HepG2 (cell line): Measurements from ENCODE around the gene LIFR. TPM values are rescaled to one million over a fixed set of nuclear protein-coding genes. Genes with fewer than 3 reads are reported as not detected.
A peak's percentile ranks its signal among the peaks of the same experiment; 100 is the strongest.

Experiments
- ARHGAP35 ChIP-seq: sonication (generic); formaldehyde crosslinking; IDR thresholded peaks from 2 replicates; pipeline ENCODE4 v1.9.0; 2022; ENCODE audit warnings: mild to moderate bottlenecking, inconsistent platforms, moderate library complexity, missing genetic modification reagents, borderline replicate concordance
- ARNTL ChIP-seq: sonication (generic); formaldehyde crosslinking; IDR thresholded peaks from 2 replicates; pipeline ENCODE4 v1.4.0; 2020; ENCODE audit warnings: mild to moderate bottlenecking, missing genetic modification reagents
- ATF7 ChIP-seq, 2 experiments: fragments of 450-650 bp in 1 of 2; sonication (generic) in 1 of 2; formaldehyde crosslinking in 1 of 2; IDR thresholded peaks; 2 replicates each; pipeline versions ENCODE4 v1.4.0 to v1.6.1; 2016 to 2020; ENCODE audit warnings: antibody characterized with exemption in 1 of 2, mild to moderate bottlenecking in 1 of 2, missing genetic modification reagents in 1 of 2
- BRCA1 ChIP-seq: sonication (generic); formaldehyde crosslinking; IDR thresholded peaks from 2 replicates; pipeline ENCODE4 v1.4.0; 2020; ENCODE audit warnings: missing genetic modification reagents
- FOXK2 ChIP-seq: fragments of 450-650 bp; IDR thresholded peaks from 2 replicates; pipeline ENCODE4 v1.6.1; 2016
- FOXP1 ChIP-seq, 2 experiments: fragments of 450-650 bp in 1 of 2; IDR thresholded peaks; 2 replicates each; pipeline ENCODE4 v1.6.1; 2017 to 2018; ENCODE audit warnings: antibody characterized with exemption in 1 of 2
- MED13 ChIP-seq: sonication (generic); formaldehyde crosslinking; IDR thresholded peaks from 2 replicates; pipeline ENCODE4 v1.5.0; 2020; ENCODE audit warnings: missing genetic modification reagents
- MXI1 ChIP-seq: IDR thresholded peaks from 3 replicates; pipeline ENCODE4 v1.6.1; 2012; ENCODE audit warnings: low read depth, low read length, inconsistent platforms, borderline replicate concordance
- PRMT3 ChIP-seq: sonication (generic); formaldehyde crosslinking; IDR thresholded peaks from 2 replicates; pipeline ENCODE4 v1.8.1; 2022; ENCODE audit warnings: low read depth, mild to moderate bottlenecking, moderate library complexity, missing genetic modification reagents, borderline replicate concordance
- RORA ChIP-seq: sonication (generic); formaldehyde crosslinking; IDR thresholded peaks from 2 replicates; pipeline ENCODE4 v1.5.0; 2020; ENCODE audit warnings: mild to moderate bottlenecking, missing genetic modification reagents, moderate library complexity
- SIX4 ChIP-seq: sonication (generic); formaldehyde crosslinking; IDR thresholded peaks from 2 replicates; pipeline ENCODE4 v1.4.0; 2020; ENCODE audit warnings: missing genetic modification reagents
- SOX6 ChIP-seq, 2 experiments: fragments of 450-650 bp in 1 of 2; sonication (generic) in 1 of 2; formaldehyde crosslinking in 1 of 2; IDR thresholded peaks; 2 replicates each; pipeline versions ENCODE4 v1.4.0 to v1.6.1; 2017 to 2020; ENCODE audit warnings: antibody characterized with exemption in 1 of 2, mild to moderate bottlenecking in 1 of 2, missing genetic modification reagents in 1 of 2
- ZBTB3 ChIP-seq: sonication (generic); formaldehyde crosslinking; IDR thresholded peaks from 2 replicates; pipeline ENCODE4 v1.4.0; 2020; ENCODE audit warnings: low read depth, mild to moderate bottlenecking, moderate library complexity, missing genetic modification reagents, borderline replicate concordance
- ZFP36L1 ChIP-seq: sonication (generic); formaldehyde crosslinking; IDR thresholded peaks from 2 replicates; pipeline ENCODE4 v1.8.0; 2022; ENCODE audit warnings: mild to moderate bottlenecking, missing genetic modification reagents, moderate library complexity
- ZNF30 ChIP-seq: sonication (generic); formaldehyde crosslinking; IDR thresholded peaks from 2 replicates; pipeline ENCODE4 v1.5.0; 2020; ENCODE audit warnings: mild to moderate bottlenecking, missing genetic modification reagents
- ZNF713 ChIP-seq: sonication (generic); formaldehyde crosslinking; IDR thresholded peaks from 2 replicates; pipeline ENCODE4 v1.4.0; 2020; ENCODE audit warnings: mild to moderate bottlenecking, missing genetic modification reagents
- ZNF746 ChIP-seq: sonication (generic); formaldehyde crosslinking; IDR thresholded peaks from 2 replicates; pipeline ENCODE4 v1.8.0; 2022; ENCODE audit warnings: mild to moderate bottlenecking, missing genetic modification reagents
- ZNF777 ChIP-seq: sonication (generic); formaldehyde crosslinking; IDR thresholded peaks from 2 replicates; pipeline ENCODE4 v1.4.0; 2020; ENCODE audit warnings: missing genetic modification reagents
- ZNF841 ChIP-seq: sonication (generic); formaldehyde crosslinking; IDR thresholded peaks from 2 replicates; pipeline ENCODE4 v1.8.1; 2023; ENCODE audit warnings: missing genetic modification reagents, borderline replicate concordance
- ZSCAN30 ChIP-seq: sonication (generic); formaldehyde crosslinking; IDR thresholded peaks from 2 replicates; pipeline ENCODE4 v1.5.0; 2020; ENCODE audit warnings: mild to moderate bottlenecking, missing genetic modification reagents
- polyA plus RNA-seq, 8 experiments: library from polyadenylated mRNA; depleted of rRNA in 3 of 8; stranded (reverse) in 7 of 8; unstranded in 1 of 8; fragments of >200 nt; fragmentation: Illumina TruSeq in 4 of 8; extraction: Trizol in 4 of 8; gene quantifications; 2 replicates each; pipeline versions ENCODE4 v1.2.1 to v1.2.3, GENCODE V29; 2011 to 2016; ENCODE audit warnings: low read depth in 4 of 8, missing spikeins in 1 of 8, mixed read lengths in 1 of 8; ENCODE audit not compliant: insufficient read depth in 1 of 8
- total RNA-seq, 5 experiments: library from RNA; depleted of rRNA; stranded (reverse); fragments of >200 nt; fragmentation: Illumina TruSeq; extraction: Trizol; gene quantifications; 2 replicates each; pipeline ENCODE4 v1.2.3, GENCODE V29; 2016; ENCODE audit warnings: low read depth in 1 of 5
- TF ChIP-seq, protein P1 (sequence below): sonication (generic); formaldehyde crosslinking; IDR thresholded peaks from 2 replicates; pipeline ENCODE4 v1.8.1; 2023; ENCODE audit warnings: missing genetic modification reagents, inconsistent platforms, borderline replicate concordance
- TF ChIP-seq, protein P2 (sequence below): sonication (generic); formaldehyde crosslinking; IDR thresholded peaks from 2 replicates; pipeline ENCODE4 v1.5.0; 2020; ENCODE audit warnings: mild to moderate bottlenecking, low read depth, missing genetic modification reagents, borderline replicate concordance
- TF ChIP-seq, protein P3 (sequence below): IDR thresholded peaks from 2 replicates; pipeline ENCODE4 v1.6.1; 2016; ENCODE audit warnings: mild to moderate bottlenecking, missing biosample characterization, missing genetic modification reagents
- TF ChIP-seq, protein P4 (sequence below): sonication (generic); formaldehyde crosslinking; IDR thresholded peaks from 2 replicates; pipeline ENCODE4 v1.8.1; 2023; ENCODE audit warnings: mild to moderate bottlenecking, missing genetic modification reagents
- TF ChIP-seq, protein P5 (sequence below): sonication (generic); formaldehyde crosslinking; IDR thresholded peaks from 2 replicates; pipeline ENCODE4 v1.4.0; 2020; ENCODE audit warnings: missing genetic modification reagents

Gene LIFR
- total and polyA plus RNA-seq, 2 of the 13 experiments (the other 11 are each of a cell fraction or from before 2014, with no cell fraction given): 6.3 to 25.2 TPM

DNA sequence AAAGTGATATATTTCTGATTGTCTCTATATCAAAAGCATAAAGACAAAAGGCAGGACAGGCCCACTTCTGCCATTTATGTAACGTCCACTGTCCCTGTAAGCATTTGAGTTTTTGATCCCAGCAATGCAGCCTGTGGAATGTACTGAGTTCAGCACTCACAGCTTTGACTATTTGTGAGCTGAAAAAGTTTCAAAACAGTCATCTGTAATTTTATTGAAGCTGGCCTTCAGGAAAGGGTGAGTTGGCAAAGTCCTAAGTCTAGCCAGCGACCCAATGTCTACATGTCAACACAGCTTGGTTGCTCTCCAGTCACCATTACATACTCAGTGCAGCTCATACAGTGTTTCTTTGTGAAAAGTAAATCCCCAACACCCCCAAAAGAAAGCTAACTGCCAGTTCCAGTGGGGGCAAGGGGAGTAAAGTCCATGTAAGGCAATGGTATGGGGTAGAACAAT lies 9.7 kb downstream of the LIFR start (continued):
- no peak for TF ChIP-seq ATF7 (IDR thresholded peaks at IDR 0.05)
- no peak for TF ChIP-seq ATF7 (CRISPR knock-in tag; IDR thresholded peaks at IDR 0.05)
- TF ChIP-seq ZFP36L1 (CRISPR knock-in tag): 0 out of 2 replicates have a peak, but pooled peaks have one; percentile 55
- TF ChIP-seq, protein P1, sequence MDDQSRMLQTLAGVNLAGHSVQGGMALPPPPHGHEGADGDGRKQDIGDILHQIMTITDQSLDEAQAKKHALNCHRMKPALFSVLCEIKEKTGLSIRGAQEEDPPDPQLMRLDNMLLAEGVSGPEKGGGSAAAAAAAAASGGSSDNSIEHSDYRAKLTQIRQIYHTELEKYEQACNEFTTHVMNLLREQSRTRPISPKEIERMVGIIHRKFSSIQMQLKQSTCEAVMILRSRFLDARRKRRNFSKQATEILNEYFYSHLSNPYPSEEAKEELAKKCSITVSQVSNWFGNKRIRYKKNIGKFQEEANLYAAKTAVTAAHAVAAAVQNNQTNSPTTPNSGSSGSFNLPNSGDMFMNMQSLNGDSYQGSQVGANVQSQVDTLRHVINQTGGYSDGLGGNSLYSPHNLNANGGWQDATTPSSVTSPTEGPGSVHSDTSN (CRISPR knock-in tag): no peak
- no peak for TF ChIP-seq ARNTL (CRISPR knock-in tag)
- no peak for TF ChIP-seq PRMT3
- TF ChIP-seq ZSCAN30 (CRISPR knock-in tag): no peak
- TF ChIP-seq FOXK2: peak; percentile 74; the same call in 1 of the 2 replicates
- no peak for TF ChIP-seq FOXP1 (IDR thresholded peaks at IDR 0.05)
- peak; percentile 63 for TF ChIP-seq FOXP1 (CRISPR knock-in tag; IDR thresholded peaks at IDR 0.05)
- TF ChIP-seq, protein P2, sequence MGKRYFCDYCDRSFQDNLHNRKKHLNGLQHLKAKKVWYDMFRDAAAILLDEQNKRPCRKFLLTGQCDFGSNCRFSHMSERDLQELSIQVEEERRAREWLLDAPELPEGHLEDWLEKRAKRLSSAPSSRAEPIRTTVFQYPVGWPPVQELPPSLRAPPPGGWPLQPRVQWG: no peak
- TF ChIP-seq ZBTB3 (CRISPR knock-in tag): 0 out of 2 replicates have a peak, but pooled peaks have one; percentile 31
- no peak for TF ChIP-seq MED13 (CRISPR knock-in tag)
- no peak for TF ChIP-seq ARHGAP35 (CRISPR knock-in tag)
- no peak for TF ChIP-seq SIX4 (CRISPR knock-in tag)
- TF ChIP-seq ZNF841 (CRISPR knock-in tag): no peak
- TF ChIP-seq, protein P3, sequence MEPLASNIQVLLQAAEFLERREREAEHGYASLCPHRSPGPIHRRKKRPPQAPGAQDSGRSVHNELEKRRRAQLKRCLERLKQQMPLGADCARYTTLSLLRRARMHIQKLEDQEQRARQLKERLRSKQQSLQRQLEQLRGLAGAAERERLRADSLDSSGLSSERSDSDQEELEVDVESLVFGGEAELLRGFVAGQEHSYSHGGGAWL: no peak
- no peak for TF ChIP-seq RORA (CRISPR knock-in tag)
- TF ChIP-seq BRCA1 (CRISPR knock-in tag): no peak
- no peak; the same call in 2 of the 3 replicates for TF ChIP-seq MXI1
- no peak for TF ChIP-seq SOX6 (IDR thresholded peaks at IDR 0.05)
- TF ChIP-seq SOX6 (CRISPR knock-in tag; IDR thresholded peaks at IDR 0.05): peak; percentile 77
- no peak for TF ChIP-seq ZNF746
- TF ChIP-seq, protein P4, sequence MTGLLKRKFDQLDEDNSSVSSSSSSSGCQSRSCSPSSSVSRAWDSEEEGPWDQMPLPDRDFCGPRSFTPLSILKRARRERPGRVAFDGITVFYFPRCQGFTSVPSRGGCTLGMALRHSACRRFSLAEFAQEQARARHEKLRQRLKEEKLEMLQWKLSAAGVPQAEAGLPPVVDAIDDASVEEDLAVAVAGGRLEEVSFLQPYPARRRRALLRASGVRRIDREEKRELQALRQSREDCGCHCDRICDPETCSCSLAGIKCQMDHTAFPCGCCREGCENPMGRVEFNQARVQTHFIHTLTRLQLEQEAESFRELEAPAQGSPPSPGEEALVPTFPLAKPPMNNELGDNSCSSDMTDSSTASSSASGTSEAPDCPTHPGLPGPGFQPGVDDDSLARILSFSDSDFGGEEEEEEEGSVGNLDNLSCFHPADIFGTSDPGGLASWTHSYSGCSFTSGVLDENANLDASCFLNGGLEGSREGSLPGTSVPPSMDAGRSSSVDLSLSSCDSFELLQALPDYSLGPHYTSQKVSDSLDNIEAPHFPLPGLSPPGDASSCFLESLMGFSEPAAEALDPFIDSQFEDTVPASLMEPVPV (CRISPR knock-in tag): no peak
- TF ChIP-seq ZNF777: no peak
- TF ChIP-seq ZNF30 (CRISPR knock-in tag): no peak
- no peak for TF ChIP-seq ZNF713
- TF ChIP-seq, protein P5, sequence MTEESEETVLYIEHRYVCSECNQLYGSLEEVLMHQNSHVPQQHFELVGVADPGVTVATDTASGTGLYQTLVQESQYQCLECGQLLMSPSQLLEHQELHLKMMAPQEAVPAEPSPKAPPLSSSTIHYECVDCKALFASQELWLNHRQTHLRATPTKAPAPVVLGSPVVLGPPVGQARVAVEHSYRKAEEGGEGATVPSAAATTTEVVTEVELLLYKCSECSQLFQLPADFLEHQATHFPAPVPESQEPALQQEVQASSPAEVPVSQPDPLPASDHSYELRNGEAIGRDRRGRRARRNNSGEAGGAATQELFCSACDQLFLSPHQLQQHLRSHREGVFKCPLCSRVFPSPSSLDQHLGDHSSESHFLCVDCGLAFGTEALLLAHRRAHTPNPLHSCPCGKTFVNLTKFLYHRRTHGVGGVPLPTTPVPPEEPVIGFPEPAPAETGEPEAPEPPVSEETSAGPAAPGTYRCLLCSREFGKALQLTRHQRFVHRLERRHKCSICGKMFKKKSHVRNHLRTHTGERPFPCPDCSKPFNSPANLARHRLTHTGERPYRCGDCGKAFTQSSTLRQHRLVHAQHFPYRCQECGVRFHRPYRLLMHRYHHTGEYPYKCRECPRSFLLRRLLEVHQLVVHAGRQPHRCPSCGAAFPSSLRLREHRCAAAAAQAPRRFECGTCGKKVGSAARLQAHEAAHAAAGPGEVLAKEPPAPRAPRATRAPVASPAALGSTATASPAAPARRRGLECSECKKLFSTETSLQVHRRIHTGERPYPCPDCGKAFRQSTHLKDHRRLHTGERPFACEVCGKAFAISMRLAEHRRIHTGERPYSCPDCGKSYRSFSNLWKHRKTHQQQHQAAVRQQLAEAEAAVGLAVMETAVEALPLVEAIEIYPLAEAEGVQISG (CRISPR knock-in tag): peak; percentile 51; the same call in 1 of the 2 replicates
